Effector CD4-positive, alpha-beta T cell (primary cell): ENCODE data around the gene ASB2.

Source experiments
- DNase-seq: peaks from one replicate; pipeline ENCODE4 v3.0.0-alpha.2; 2020

The ASB2 gene

GRCh38 chr14:93926245-93926872 is 50.0 kb downstream of the ASB2 start:
- no peak for DNase-seq

- no peak for DNase-seq
Measured at GRCh38 chr14:93925374-93925895, 50.9 kb downstream of the ASB2 start.

GRCh38 chr14:93924592-93925355 is 51.6 kb downstream of the ASB2 start:
- DNase-seq, result no peak

GRCh38 chr14:93923626-93924025 is 52.7 kb downstream of the ASB2 start:
- DNase-seq, result no peak

- no peak for DNase-seq
Measured at GRCh38 chr14:93921001-93921806, 55.2 kb downstream of the ASB2 start.

- no peak for DNase-seq
Measured at GRCh38 chr14:93917141-93917540, 59.2 kb downstream of the ASB2 start.

GRCh38 chr14:93916498-93916897 is 59.9 kb downstream of the ASB2 start:
- DNase-seq, result no peak

- DNase-seq, result no peak
Measured at GRCh38 chr14:93915800-93916199, 60.6 kb downstream of the ASB2 start.

- no peak for DNase-seq
Measured at GRCh38 chr14:93915070-93915705, 61.2 kb downstream of the ASB2 start.

GRCh38 chr14:93914278-93914677 is 62.1 kb downstream of the ASB2 start:
- DNase-seq, result no peak

- DNase-seq, result no peak
Measured at GRCh38 chr14:93912782-93913181, 63.6 kb downstream of the ASB2 start.

GRCh38 chr14:93911975-93912615 is 64.3 kb downstream of the ASB2 start:
- DNase-seq, result no peak

- no peak for DNase-seq
Measured at GRCh38 chr14:93909429-93910128, 66.8 kb downstream of the ASB2 start.

GRCh38 chr14:93906341-93907329 is 69.7 kb downstream of the ASB2 start:
- peak; percentile 34 for DNase-seq

GRCh38 chr14:93905623-93906022 is 70.7 kb downstream of the ASB2 start:
- DNase-seq, result no peak

GRCh38 chr14:93903342-93904184 is 72.8 kb downstream of the ASB2 start:
- DNase-seq, result no peak

- no peak for DNase-seq
Measured at GRCh38 chr14:93902619-93903307, 73.6 kb downstream of the ASB2 start.

GRCh38 chr14:93901813-93902212 is 74.6 kb downstream of the ASB2 start:
- no peak for DNase-seq

- no peak for DNase-seq
Measured at GRCh38 chr14:93898731-93899130, 77.6 kb downstream of the ASB2 start.
